Stimulated activated CD4-positive, alpha-beta T cell treated with anti-CD3 and anti-CD28 coated beads, Interleukin-15, amount 100 ng/mL, for 1 hour (primary cell): ENCODE results near the gene TGM1.
"Not testable (repeated sequence)": the region's sequence is repeated elsewhere in the genome, so short reads cannot be mapped to it uniquely, and the experiment has no call there.

ENCODE experiments used
- DNase-seq, 2 donors: peaks; one replicate each; pipeline ENCODE4 v3.0.0-alpha.2; 2020; ENCODE audit warnings: low read depth in 1 of 2, low spot score in 1 of 2

TGM1 gene

DNA sequence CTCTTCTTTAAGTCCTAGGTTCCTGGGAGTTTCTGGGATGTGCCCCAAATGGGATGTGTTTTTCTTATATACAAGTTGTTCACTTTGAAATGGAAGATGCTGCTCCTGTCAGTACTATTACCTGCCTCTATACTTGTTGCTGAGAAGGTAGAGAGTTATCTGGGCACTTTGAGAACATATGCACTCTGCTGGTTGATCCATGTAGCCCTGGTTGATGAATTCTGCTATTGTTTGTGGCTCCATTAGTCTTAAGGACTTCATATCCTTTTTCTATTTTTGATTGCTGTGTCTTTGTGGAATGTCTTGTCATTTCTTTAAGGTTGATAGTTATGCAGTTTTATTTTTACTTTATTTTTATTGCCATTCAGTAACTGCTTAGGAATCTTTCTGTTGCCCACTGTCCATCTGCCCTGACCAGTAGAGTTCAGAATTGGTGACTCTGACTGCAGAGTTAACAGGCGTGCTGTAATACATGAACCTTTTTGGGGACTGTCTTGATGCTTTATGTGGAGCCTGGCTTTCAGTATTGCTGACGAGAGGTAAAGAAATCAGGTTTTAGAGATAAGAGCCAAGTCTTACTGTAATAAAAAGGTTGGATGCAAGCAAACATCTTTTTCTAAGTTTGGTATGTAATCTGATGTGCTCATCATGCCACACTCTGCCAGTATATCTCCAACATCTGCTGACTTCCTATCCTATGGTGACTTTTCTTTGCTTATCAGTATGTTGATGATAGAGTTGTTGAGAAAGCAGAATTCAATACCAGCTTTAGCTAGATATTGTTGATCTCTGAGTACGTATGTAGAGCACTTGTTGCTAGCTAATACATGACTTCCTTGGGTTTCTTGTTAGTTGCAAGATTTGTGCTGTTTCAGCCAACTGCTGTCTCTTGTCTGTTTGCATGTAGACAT lies 28.6 kb downstream of the TGM1 start:
- DNase-seq: no peak

- DNase-seq: no peak
These were observed 29.5 kb downstream of the TGM1 start for GRCh38 chr14:24233538-24233866.

DNA sequence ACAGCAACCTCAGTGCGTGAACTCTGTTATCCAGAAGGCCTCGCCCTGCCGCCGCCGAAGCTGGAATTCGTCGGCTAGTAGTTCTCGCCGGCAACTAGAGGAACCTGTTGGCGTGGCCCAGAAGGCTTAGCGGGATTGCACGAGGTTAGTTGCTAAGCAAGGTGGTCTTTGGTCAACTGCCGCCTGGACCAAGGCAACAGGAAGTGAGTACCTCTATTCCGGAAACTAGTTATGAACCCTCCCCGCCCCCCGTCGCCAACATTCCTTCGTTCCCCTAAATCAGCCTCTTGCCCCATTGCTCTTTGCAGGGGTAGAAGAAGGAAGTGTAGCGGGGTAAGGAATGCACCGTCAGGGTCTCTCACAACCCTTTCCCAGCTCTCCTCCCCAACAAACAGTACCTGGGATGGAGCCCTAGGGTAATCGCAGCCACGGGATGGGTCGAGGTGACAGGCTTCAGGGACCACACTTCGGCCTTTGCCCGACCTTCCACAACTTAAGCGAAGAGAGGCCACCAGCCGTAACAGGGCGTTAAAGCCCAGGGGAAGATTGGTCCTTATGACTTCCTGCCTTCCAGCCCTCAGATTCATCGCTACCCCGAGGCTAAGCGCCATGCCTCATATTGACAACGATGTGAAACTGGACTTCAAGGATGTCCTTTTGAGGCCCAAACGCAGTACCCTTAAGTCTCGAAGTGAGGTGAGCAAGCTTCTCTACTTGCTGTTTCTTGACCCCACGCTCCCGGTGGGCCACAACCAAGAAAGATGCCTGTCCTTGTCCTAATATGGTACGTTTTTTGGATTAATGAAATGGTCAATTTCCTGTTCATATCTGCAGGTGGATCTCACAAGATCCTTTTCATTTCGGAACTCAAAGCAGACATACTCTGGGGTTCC lies 30.1 kb downstream of the TGM1 start, which contains the start of gene GMPR2:
Gene GMPR2 (plus strand): TSS at position 285 of the 893 bp plus-strand sequence. CDS start 325 bp downstream, at position 610.
- DNase-seq: peak in 1 of 2 donors; percentile 40

- peak; percentile 74 to 77 for DNase-seq
These were observed 30.8 kb downstream of the TGM1 start, which contains the start of gene NEDD8 for GRCh38 chr14:24232121-24232644. Gene NEDD8, minus strand, starts transcription at chr14:24232367. Its CDS starts 100 bp downstream, at chr14:24232267.

DNA sequence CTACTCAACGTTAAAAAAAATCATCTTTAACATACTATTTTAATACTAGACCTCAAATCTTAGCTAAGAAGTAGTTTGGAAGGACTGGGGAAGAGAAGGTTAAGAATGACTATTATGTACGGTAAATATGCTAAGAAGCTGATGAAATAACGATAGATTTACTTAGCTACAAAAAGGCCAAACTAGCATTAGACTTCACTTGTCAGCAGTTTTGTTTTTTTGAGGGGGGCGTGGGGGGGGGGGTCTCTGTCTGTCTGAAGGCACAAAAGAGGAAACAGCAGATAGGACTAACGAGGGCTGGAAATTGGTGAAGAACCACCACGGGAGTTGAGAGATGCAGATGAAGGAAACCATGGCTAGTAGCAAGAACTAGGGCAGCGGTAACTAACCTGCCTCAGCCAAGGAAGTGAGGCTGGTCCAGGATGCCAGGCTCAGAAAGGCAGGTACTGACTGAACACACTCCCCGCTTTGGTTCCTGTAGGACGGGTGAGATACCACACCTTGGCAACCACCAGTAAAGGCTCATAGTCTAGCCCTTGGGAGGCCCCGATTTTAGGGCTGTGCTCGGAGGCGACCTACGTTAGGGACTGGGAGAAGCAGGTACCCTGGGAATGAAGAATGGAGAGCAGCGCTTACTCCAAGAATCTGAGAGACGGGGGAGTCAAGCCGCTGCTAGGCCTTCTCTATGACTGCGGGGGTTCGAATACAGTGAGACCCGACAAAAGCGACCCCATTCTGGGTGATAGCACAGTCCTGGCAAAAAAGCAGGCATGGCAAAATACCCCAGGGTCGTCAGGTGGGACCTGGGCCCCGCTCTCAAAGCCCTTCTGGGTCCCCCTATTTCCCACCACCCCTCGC lies 31.5 kb downstream of the TGM1 start:
- DNase-seq: no peak

GRCh38 chr14:24228902-24229301 lies 34.1 kb downstream of the TGM1 start:
- DNase-seq: no peak

DNA sequence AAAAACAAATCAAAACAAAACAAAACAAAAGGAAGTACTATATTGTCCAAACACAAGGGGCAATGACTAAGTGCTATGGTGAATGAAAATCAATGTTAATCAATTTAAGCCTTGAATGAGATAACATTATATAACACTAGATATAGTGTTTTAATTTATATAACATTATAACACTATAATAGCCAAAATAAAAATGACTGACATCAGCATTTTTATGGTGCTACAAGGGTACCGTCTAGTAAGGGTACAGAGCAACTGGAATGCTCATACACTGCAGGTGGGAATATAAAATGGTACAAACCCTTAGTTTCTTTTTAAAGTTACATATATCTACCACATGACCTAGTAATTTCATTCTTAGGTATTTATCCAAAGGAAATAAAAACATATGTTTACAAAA lies 36.5 kb downstream of the TGM1 start:
- no peak for DNase-seq

DNA sequence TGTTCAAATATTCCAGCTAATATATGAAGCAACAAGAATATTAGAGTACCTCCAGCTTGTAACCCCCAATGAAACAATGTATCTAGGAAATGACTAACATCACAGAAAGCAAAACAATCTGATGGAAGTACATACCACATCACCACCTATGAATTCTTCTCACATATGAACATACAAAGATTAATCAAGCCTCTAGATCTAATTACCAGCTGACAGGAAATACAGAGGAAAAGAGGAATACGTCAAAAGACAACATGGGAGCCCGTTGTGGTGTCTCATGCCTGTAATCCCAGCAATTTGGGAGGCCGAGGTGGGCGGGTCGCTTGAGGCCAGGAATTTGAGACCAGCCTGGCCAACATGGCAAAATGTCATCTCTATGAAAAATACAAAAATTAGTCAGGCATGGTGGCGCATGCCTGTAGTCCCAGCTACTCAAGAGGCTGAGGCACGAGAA lies 38.3 kb downstream of the TGM1 start:
- DNase-seq: no peak

DNA sequence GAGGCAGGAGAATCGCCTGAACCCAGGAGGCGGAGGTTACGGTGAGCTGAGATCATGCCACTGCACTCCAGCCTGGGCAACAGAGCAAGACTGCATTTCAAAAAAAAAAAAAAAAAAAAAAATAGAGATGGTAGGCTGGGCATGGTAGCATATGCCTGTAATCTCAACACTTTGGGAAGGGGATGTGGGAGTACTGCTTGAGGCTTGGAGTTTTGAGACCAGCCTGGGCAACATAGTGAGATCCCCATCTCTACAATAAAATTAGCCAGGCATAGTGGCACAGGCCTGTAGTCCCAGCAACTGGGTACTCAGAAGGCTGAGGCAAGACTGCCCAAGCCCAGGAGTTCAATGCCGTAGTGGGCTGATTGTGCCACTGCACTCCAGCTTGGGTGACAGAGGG lies 40.0 kb downstream of the TGM1 start:
- DNase-seq: not testable (repeated sequence)

DNA sequence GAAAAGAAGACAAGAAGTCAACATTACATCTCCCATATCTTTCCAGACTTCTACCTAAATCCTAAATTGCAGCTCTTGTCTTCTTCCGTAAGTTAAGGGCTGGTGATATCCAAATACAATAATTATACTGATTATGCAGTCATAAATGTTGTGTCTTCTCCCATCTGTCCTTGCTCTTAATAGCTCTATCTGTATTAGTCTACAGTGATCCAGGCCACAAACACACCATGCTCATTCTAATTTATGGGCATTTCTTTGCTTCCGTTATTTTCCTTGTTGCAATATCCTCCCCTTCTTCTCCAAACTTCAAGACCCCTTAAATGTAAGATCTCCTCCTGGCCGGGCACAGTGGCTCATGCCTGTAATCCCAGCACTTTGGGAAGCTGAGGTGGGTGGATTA lies 43.5 kb downstream of the TGM1 start:
- no peak for DNase-seq

GRCh38 chr14:24219080-24219479 lies 43.9 kb downstream of the TGM1 start:
- DNase-seq: no peak

GRCh38 chr14:24216876-24217275 lies 46.1 kb downstream of the TGM1 start:
- not testable (repeated sequence) for DNase-seq

DNA sequence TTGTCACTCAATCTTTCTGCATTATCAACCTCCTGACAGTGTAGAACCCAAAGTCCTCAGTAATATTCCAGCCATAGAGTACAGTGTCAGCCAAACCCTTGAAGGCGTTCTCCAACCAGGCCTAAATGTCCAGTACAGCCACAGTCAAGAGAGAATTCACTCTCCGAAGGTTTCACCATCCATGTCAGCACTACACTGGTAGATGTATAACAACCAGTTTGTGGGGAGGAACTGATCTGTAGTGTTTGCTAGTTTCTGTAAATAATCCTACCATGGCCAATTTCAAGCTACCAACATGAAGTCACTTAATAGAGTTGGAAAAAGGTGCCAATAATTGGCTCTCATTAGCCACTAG lies 46.7 kb downstream of the TGM1 start:
- no peak for DNase-seq

- peak; percentile 75 to 76 for DNase-seq
These were observed 47.3 kb downstream of the TGM1 start, which contains the start of gene MDP1 for GRCh38 chr14:24215495-24216344. Gene MDP1, minus strand, starts transcription at chr14:24216066. Its CDS starts 111 bp downstream, at chr14:24215955.

GRCh38 chr14:24213866-24214662 lies 48.9 kb downstream of the TGM1 start:
- no peak for DNase-seq

DNA sequence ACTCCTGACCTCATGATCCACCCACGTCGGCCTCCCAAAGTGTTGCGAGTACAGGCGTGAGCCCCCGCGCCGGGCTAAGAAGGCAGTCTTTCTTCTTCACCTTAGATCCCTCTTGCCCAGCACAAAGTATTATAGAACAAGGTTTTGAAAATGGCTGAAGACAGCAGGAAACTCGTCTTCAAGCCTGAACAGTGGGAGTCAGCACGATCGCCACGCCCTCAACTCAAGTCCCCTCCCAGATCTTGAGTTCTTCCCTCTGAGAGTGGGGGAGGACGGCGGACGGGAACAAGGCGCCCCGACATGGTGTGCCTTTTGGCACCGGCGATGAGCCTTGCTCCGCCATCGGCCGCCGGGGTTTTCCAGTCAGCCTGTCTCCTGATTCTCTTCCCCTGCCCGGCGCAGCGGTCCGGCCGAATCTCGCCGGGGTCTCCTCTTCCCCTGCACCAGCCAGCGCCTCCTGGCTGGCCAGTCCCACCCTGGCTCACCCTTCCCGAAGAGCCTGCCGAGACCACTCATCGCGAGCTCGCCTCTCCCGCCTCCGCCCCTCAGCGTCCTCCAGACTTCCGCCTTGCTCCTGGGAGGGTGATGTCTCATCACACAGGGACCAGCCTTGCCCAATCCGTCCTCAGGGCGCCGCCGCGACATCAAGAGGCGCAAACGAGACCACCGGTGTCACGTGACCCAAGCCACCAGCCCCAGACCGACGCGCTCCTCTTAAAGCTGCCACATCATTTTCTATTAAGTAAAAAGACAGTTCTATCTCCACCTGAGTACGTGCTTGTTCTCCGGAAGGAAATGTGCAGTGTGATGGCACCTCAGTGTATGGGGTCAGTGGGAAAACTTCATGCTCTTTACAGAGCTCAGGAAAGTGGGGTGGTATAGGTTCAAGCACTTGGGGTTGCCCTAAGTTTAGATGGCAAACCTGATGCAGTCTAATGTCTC lies 49.8 kb downstream of the TGM1 start, which contains the start of gene CHMP4A:
Gene CHMP4A (minus strand): TSS at position 565 of the 942 bp plus-strand sequence. CDS start 49 bp downstream, at position 516.
- DNase-seq: peak; percentile 86 to 90

- DNase-seq: no peak
These were observed 51.7 kb downstream of the TGM1 start for GRCh38 chr14:24211311-24211710.
